ENCODE results near the gene TNXB.

- TF ChIP-seq CTCF (IDR thresholded peaks at IDR 0.05) (no peak), POLR2A (IDR thresholded peaks at IDR 0.05) (no peak)
These were observed 41.1 kb upstream of the TNXB start for GRCh38 chr6:32149932-32150870.
